22Rv1 (cell line): ENCODE results near the gene MON1B.

Experiments used
- ZFX ChIP-seq: fragments of 450-650 bp; IDR thresholded peaks from 2 replicates; pipeline ENCODE4 v1.6.1; 2017; ENCODE audit warnings: antibody characterized with exemption, borderline replicate concordance
- TF ChIP-seq, protein P1 (sequence below): fragments of 450-650 bp; IDR thresholded peaks from 2 replicates; pipeline ENCODE4 v1.5.1; 2017; ENCODE audit warnings: mild to moderate bottlenecking

DNA sequence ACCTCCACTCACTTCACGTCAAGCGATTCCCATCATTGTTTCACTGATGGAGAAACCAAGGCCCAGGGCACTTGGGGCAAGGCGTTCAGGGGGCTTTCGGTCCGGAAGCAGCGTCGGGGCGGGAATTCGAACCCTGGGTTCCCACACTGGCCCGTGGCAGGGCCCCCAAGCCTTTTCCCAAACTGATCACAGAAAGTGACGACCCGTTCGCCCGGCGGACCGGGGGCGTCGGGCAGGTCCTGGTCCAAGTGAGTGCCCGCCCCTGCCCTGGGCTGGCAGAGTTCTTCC lies 856 bp upstream of the MON1B start:
- TF ChIP-seq, protein P1, sequence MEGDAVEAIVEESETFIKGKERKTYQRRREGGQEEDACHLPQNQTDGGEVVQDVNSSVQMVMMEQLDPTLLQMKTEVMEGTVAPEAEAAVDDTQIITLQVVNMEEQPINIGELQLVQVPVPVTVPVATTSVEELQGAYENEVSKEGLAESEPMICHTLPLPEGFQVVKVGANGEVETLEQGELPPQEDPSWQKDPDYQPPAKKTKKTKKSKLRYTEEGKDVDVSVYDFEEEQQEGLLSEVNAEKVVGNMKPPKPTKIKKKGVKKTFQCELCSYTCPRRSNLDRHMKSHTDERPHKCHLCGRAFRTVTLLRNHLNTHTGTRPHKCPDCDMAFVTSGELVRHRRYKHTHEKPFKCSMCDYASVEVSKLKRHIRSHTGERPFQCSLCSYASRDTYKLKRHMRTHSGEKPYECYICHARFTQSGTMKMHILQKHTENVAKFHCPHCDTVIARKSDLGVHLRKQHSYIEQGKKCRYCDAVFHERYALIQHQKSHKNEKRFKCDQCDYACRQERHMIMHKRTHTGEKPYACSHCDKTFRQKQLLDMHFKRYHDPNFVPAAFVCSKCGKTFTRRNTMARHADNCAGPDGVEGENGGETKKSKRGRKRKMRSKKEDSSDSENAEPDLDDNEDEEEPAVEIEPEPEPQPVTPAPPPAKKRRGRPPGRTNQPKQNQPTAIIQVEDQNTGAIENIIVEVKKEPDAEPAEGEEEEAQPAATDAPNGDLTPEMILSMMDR, result no peak
- no peak for TF ChIP-seq ZFX
